B cell (primary cell): ENCODE measurements around the gene CAPG. TPM values are rescaled to one million over a fixed set of nuclear protein-coding genes. Genes with fewer than 3 reads are reported as not detected.

Source experiments
- ATAC-seq: fragments of 200-7000 bp; cut with Tn5 transposase; one replicate; pipeline ENCODE4 v1.10.0; 2021; ENCODE audit warnings: low read depth, mild to moderate bottlenecking, moderate number of reproducible peaks, moderate library complexity
- CTCF ChIA-PET: fragments of 350-600 bp; sonication (Branson Sonifier 250); formaldehyde crosslinking; loops from one replicate; lab custom pipeline; 2021; ENCODE audit warnings: antibody characterized with exemption, inconsistent platforms; lab: Charles Lee
- POLR2A ChIA-PET: fragments of 350-600 bp; sonication (Branson Sonifier 250); formaldehyde crosslinking; loops from one replicate; lab custom pipeline; 2021; ENCODE audit warnings: antibody characterized with exemption; lab: Charles Lee
- DNase-seq: peaks from one replicate; pipeline ENCODE4 v3.0.0; 2013
- H2AFZ ChIP-seq: 2 replicates; pipeline ENCODE4 v1.6.1; 2012; ENCODE audit warnings: mild to moderate bottlenecking, low read depth, low read length; ENCODE audit not compliant: insufficient read depth, poor library complexity, severe bottlenecking
- H3K27ac ChIP-seq, 2 donors: 1 replicate in 1 of 2; 2 replicates in 1 of 2; pipeline ENCODE4 v1.5.1; 2012 to 2013; ENCODE audit warnings: low read length in 2 of 2, mild to moderate bottlenecking in 2 of 2, moderate library complexity in 1 of 2
- H3K27me3 ChIP-seq, 4 experiments: fragments of 200-600 bp in 1 of 4; sonication (generic) in 1 of 4; replicated peaks in 1 of 4; 1 replicate in 2 of 4; 2 replicates in 2 of 4; pipeline versions ENCODE4 v1.6.1 to v1.7.0; 2013 to 2016; ENCODE audit warnings: low read length in 3 of 4, mild to moderate bottlenecking in 2 of 4, mixed read lengths in 1 of 4, moderate library complexity in 1 of 4; ENCODE audit not compliant: insufficient read depth in 4 of 4, control insufficient read depth in 3 of 4; ENCODE audit errors: control extremely low read depth in 1 of 4
- H3K36me3 ChIP-seq, 2 experiments: replicated peaks in 1 of 2; 1 replicate in 1 of 2; 2 replicates in 1 of 2; pipeline versions ENCODE4 v1.6.1 to v1.7.1; 2013; ENCODE audit warnings: low read length in 1 of 2; ENCODE audit not compliant: insufficient read depth in 2 of 2, control insufficient read depth in 1 of 2; ENCODE audit errors: control extremely low read depth in 1 of 2, extremely low read depth in 1 of 2
- H3K4me1 ChIP-seq, 2 donors: fragments of 200-600 bp in 1 of 2; sonication (generic) in 1 of 2; 1 replicate in 1 of 2; 2 replicates in 1 of 2; pipeline versions ENCODE4 v1.5.1 to v1.6.1; 2013 to 2017; ENCODE audit warnings: low read length in 2 of 2; ENCODE audit not compliant: control insufficient read depth in 2 of 2, insufficient read depth in 2 of 2
- H3K4me2 ChIP-seq: replicated peaks from 2 replicates; pipeline ENCODE3; 2012; ENCODE audit warnings: mild to moderate bottlenecking, low read depth, low read length; ENCODE audit not compliant: poor library complexity, severe bottlenecking
- H3K4me3 ChIP-seq, 5 experiments: fragments of 200-600 bp in 1 of 5; sonication (generic) in 1 of 5; 1 replicate in 3 of 5; 2 replicates in 2 of 5; pipeline versions ENCODE4 v1.5.1 to v1.7.0; 2011 to 2016; ENCODE audit warnings: low read length in 4 of 5, mild to moderate bottlenecking in 4 of 5, low read depth in 2 of 5, control low read depth in 1 of 5, moderate library complexity in 1 of 5; ENCODE audit not compliant: insufficient read depth in 1 of 5; ENCODE audit errors: control extremely low read depth in 1 of 5, extremely low read depth in 1 of 5
- H3K79me2 ChIP-seq: fragments of 200-600 bp; sonication (generic); one replicate; pipeline ENCODE4 v1.6.0; 2016; ENCODE audit warnings: low read length; ENCODE audit not compliant: control insufficient read depth, insufficient read depth
- H3K9ac ChIP-seq: fragments of 200-600 bp; sonication (generic); 2 replicates; pipeline ENCODE4 v1.6.1; 2017; ENCODE audit warnings: mild to moderate bottlenecking, low read length, moderate library complexity
- H3K9me3 ChIP-seq, 3 donors: one replicate each; pipeline versions ENCODE4 v1.6.1 to v1.7.1; 2013; ENCODE audit warnings: low read length in 2 of 3; ENCODE audit not compliant: control insufficient read depth in 2 of 3, insufficient read depth in 1 of 3; ENCODE audit errors: control extremely low read depth in 1 of 3
- H4K20me1 ChIP-seq: 2 replicates; pipeline ENCODE4 v1.6.0; 2012; ENCODE audit warnings: mild to moderate bottlenecking, low read length; ENCODE audit not compliant: insufficient read depth, control insufficient read depth, poor library complexity, severe bottlenecking
- H3K27ac Mint-ChIP-seq: one replicate; pipeline ENCODE4 v1.8.0; 2021; ENCODE audit warnings: mixed read lengths
- H3K27me3 Mint-ChIP-seq: one replicate; pipeline ENCODE4 v1.8.0; 2021; ENCODE audit warnings: mixed read lengths
- H3K4me1 Mint-ChIP-seq: one replicate; pipeline ENCODE4 v1.8.0; 2021; ENCODE audit warnings: mixed read lengths
- H3K4me3 Mint-ChIP-seq: one replicate; pipeline ENCODE4 v1.8.0; 2021; ENCODE audit warnings: mixed read lengths
- H3K9me3 Mint-ChIP-seq: one replicate; pipeline ENCODE4 v1.8.0; 2022; ENCODE audit warnings: mixed read lengths; ENCODE audit not compliant: insufficient read depth
- EZH2 ChIP-seq: IDR thresholded peaks from 2 replicates; pipeline ENCODE4 v1.6.1; 2012; ENCODE audit warnings: borderline replicate concordance, low read depth, mild to moderate bottlenecking, moderate library complexity, low read length; ENCODE audit not compliant: insufficient read depth, poor library complexity, severe bottlenecking
- WGBS: methylation state at CpG from one replicate; pipeline ENCODE4 v1.1.5; 2013; ENCODE audit warnings: missing lambda C conversion rate; ENCODE audit not compliant: insufficient coverage; 5-methylcytosine and 5-hydroxymethylcytosine counted together
- intact Hi-C: fragments of 100-400 bp; cut with micrococcal nuclease; formaldehyde crosslinking; loops from one replicate; pipeline ENCODE4 v1.10.0; 2022
- polyA plus RNA-seq: library from polyadenylated mRNA; depleted of rRNA; stranded (reverse); fragments of >200 nt; gene quantifications from 2 replicates; pipeline ENCODE4 v1.2.3, GENCODE V29; 2012
- total RNA-seq, 2 donors: library from RNA; stranded (reverse); fragments of 120-200 nt in 1 of 2; gene quantifications; 1 replicate in 1 of 2; 2 replicates in 1 of 2; pipeline versions ENCODE4 v1.2.3 to v1.2.4, GENCODE V29; 2013 to 2022
- TF ChIP-seq, protein P1 (sequence below): fragments of 200-600 bp; IDR thresholded peaks from one replicate; pipeline ENCODE4 v1.8.0; 2022; ENCODE audit warnings: antibody characterized with exemption, mild to moderate bottlenecking

Gene CAPG
- total and polyA plus RNA-seq, 2 donors (not counting 1 experiment from before 2014, with no cell fraction given): 158 to 210 TPM

DNA sequence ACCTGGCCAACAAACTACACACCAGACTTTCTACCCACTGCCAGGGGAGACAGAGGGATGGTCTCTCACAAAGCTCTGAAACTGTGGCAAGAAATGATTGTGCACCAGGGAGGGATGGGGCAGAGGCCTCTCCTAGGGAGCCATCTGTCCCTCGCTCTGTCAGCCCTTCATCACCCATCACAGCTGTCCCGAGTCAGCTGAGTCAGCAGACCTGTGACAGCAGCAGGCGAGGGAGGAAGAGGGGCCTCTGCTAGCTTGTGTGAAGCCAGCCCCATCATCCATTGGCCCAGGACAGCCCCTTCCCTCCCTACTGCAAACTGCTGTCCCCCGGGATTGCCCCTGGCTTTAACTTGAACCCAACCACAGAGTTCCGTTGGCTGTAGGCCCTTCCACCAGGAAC is 13.4 kb upstream of the CAPG start:
- Mint-ChIP-seq H3K27me3 (no peaks in the 10 kb centered on the region), H3K27ac (no peak overlapping the region), H3K9me3 (no peaks in the 10 kb centered on the region), H3K4me3 (no peak overlapping the region), H3K4me1 (peaks cover 20% of the 10 kb centered on the region)
- Histone ChIP-seq H3K4me3 (no peak overlapping the region), H3K4me2 (no peak overlapping the region), H3K27ac (no peak overlapping the region), H3K9ac (no peak overlapping the region), H3K36me3 (no peaks in the 10 kb centered on the region), H2AFZ (peak overlapping the region; percentile 19), H3K4me1 (peaks cover 17 to 23% of the 10 kb centered on the region in 2 donors), H4K20me1 (no peaks in the 10 kb centered on the region), H3K27me3 (no peaks in the 10 kb centered on the region), H3K79me2 (peaks cover 8% of the 10 kb centered on the region), H3K9me3 (no peaks in the 10 kb centered on the region)
- ChIA-PET CTCF (interaction anchor here (2.0 to 8.7 kb wide), 2 partner anchors 31 to 129 kb away, joined by 6 to 299 read pairs; no protein-coding TSS in a partner anchor), POLR2A (interaction anchor here (0.5 kb wide), 1 partner anchor 148 kb away, joined by 4 read pairs; no protein-coding TSS in a partner anchor)
- intact Hi-C loops: no loop called here
- ATAC-seq (no peak), DNase-seq (no peak)
- 37% methylated on average over 4 of the region's 5 CpGs for WGBS
- no peak for TF ChIP-seq EZH2

DNA sequence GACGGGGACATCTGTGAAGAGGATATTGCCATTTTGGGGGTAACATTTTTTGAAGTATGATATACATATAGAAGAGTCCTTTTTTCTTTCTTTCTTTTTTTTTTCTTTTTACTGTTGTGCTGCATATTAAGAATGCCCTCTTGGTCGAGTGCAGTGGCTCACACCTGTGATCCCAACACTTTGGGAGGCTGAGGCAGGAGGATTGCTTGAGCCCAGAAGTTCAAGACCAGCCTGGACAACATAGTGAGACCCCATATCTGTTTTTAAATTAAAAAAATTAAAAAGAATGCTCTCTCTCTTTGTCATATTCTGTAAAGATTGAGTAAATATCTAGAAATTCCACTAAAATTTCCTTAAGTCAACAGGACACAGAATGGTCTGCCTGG is 11.9 kb upstream of the CAPG start:
- Histone ChIP-seq H3K4me1 (peaks cover 23 to 32% of the 10 kb centered on the region in 2 donors), H3K9ac (no peak overlapping the region), H2AFZ (no peak overlapping the region), H3K36me3 (no peaks in the 10 kb centered on the region), H3K4me2 (no peak overlapping the region), H4K20me1 (no peaks in the 10 kb centered on the region), H3K79me2 (peaks cover 12% of the 10 kb centered on the region), H3K4me3 (no peak overlapping the region), H3K27ac (no peak overlapping the region), H3K27me3 (no peaks in the 10 kb centered on the region), H3K9me3 (no peaks in the 10 kb centered on the region)
- intact Hi-C loops: no loop called here
- H3K4me3 Mint-ChIP-seq: no peak overlapping the region
- ATAC-seq (no peak), DNase-seq (no peak)
- peak overlapping the region; percentile 29 for H3K27ac Mint-ChIP-seq
- H3K9me3 Mint-ChIP-seq: no peaks in the 10 kb centered on the region
- H3K4me1 Mint-ChIP-seq: peaks cover 28% of the 10 kb centered on the region
- no peaks in the 10 kb centered on the region for H3K27me3 Mint-ChIP-seq
- POLR2A ChIA-PET: interaction anchor here (2.3 to 5.1 kb wide), 2 partner anchors 16 to 117 kb away, joined by 14 to 27 read pairs; partner anchors contain the start of gene MAT2A
- TF ChIP-seq EZH2: no peak
- TF ChIP-seq, protein P1, sequence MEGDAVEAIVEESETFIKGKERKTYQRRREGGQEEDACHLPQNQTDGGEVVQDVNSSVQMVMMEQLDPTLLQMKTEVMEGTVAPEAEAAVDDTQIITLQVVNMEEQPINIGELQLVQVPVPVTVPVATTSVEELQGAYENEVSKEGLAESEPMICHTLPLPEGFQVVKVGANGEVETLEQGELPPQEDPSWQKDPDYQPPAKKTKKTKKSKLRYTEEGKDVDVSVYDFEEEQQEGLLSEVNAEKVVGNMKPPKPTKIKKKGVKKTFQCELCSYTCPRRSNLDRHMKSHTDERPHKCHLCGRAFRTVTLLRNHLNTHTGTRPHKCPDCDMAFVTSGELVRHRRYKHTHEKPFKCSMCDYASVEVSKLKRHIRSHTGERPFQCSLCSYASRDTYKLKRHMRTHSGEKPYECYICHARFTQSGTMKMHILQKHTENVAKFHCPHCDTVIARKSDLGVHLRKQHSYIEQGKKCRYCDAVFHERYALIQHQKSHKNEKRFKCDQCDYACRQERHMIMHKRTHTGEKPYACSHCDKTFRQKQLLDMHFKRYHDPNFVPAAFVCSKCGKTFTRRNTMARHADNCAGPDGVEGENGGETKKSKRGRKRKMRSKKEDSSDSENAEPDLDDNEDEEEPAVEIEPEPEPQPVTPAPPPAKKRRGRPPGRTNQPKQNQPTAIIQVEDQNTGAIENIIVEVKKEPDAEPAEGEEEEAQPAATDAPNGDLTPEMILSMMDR: no peak
- CTCF ChIA-PET: interaction anchor here (1.1 to 8.7 kb wide), 7 partner anchors 16 to 137 kb away, joined by 3 to 299 read pairs (median 7); partner anchors contain the start of genes ELMOD3 and RETSAT
- WGBS: no CpG with 5 or more reads among the region's 2 CpGs
